Measurements from ENCODE around the gene VPS51. TPM values are rescaled to one million over a fixed set of nuclear protein-coding genes. Genes with fewer than 3 reads are reported as not detected.

The VPS51 gene
- total and polyA plus RNA-seq, 9 of the 15 experiments (the other 6 are each of a cell fraction or from before 2014, with no cell fraction given): 1.8 to 143 (median 46.8) TPM

DNA sequence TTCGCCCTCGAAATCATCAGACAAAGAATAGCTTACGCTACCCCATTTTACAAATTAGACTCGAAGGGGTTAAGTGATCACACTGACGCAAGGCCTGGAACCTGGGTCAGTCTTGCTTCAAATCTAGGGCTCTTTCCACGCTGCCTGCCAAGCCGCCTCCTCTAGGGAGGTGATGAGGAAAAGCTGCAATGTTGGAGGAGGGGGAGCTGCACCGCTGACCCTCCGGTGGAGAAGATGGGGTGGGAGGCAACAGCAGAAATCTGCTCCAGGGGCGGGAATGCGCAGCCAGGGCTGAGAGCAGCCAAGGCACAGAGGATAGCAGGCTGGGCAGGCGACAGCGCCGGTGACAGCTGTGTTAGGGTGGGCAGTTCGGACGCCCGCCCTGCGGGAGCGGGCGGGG, 37.7 kb downstream of the VPS51 start (continued):
- TF ChIP-seq SAP30 (IDR thresholded peaks at IDR 0.05; ENCODE audit: borderline replicate concordance, insufficient read depth, low read depth, low read length, poor library complexity, severe bottlenecking): no peak
- TF ChIP-seq RAD51 (IDR thresholded peaks at IDR 0.05; ENCODE audit: borderline replicate concordance, low read depth): no peak
- TF ChIP-seq CTCF (IDR thresholded peaks at IDR 0.05 in 2 of 3, conservative IDR thresholded peaks at IDR 0.05 in 1 of 3; ENCODE audit: insufficient read depth in 2 of 3, low read depth in 1 of 3, low read length in 3 of 3): no peak
- no peak for TF ChIP-seq HSF4 (CRISPR knock-in tag; IDR thresholded peaks at IDR 0.05; ENCODE audit: borderline replicate concordance)
- TF ChIP-seq STAT5B (CRISPR knock-in tag; IDR thresholded peaks at IDR 0.05): no peak
- TF ChIP-seq ZNF695 (CRISPR knock-in tag; IDR thresholded peaks at IDR 0.05): no peak
- TF ChIP-seq KAT7 (CRISPR knock-in tag; IDR thresholded peaks at IDR 0.05; ENCODE audit: borderline replicate concordance): 0 out of 2 replicates have a peak, but pooled peaks have one; percentile 8
- TF ChIP-seq JUND (IDR thresholded peaks at IDR 0.05; ENCODE audit: borderline replicate concordance, low read depth, low read length): no peak
- TF ChIP-seq JUND (tag; IDR thresholded peaks at IDR 0.05; ENCODE audit: borderline replicate concordance, low read depth, low read length): no peak
- peak; percentile 18; the same call in 1 of the 2 replicates for TF ChIP-seq CEBPG (CRISPR knock-in tag; IDR thresholded peaks at IDR 0.05)
- TF ChIP-seq CEBPG (tag; conservative IDR thresholded peaks at IDR 0.05 in 1 of 2, IDR thresholded peaks at IDR 0.05 in 1 of 2): no peak
- no peak for TF ChIP-seq ATF1 (CRISPR knock-in tag; IDR thresholded peaks at IDR 0.05)
- no peak for TF ChIP-seq ATF1 (tag; IDR thresholded peaks at IDR 0.05)
- no peak for TF ChIP-seq L3MBTL2 (IDR thresholded peaks at IDR 0.05)
- no peak for TF ChIP-seq SAFB2 (IDR thresholded peaks at IDR 0.05; ENCODE audit: borderline replicate concordance, low read depth, low read length, severe bottlenecking)
- TF ChIP-seq ZBTB9 (CRISPR knock-in tag; IDR thresholded peaks at IDR 0.05): no peak
- no peak for TF ChIP-seq ZNF407 (IDR thresholded peaks at IDR 0.05; ENCODE audit: low read depth)
- TF ChIP-seq FOXJ3 (CRISPR knock-in tag; IDR thresholded peaks at IDR 0.05): no peak

Measured in K562 (cell line).